Transverse colon (tissue), 3 donors: Measurements from ENCODE around the gene RORC.

Experiments
- CTCF ChIP-seq, 5 experiments: fragments of 200-600 bp in 3 of 5; fragments of 450-650 bp in 2 of 5; sonication (generic) in 3 of 5; IDR thresholded peaks; 1 replicate in 2 of 5; 2 replicates in 3 of 5; pipeline ENCODE4 v1.5.1; 2016 to 2017; ENCODE audit warnings: antibody characterized with exemption in 5 of 5, inconsistent platforms in 3 of 5, mild to moderate bottlenecking in 2 of 5, moderate library complexity in 1 of 5
- POLR2A ChIP-seq: fragments of 450-650 bp; IDR thresholded peaks from one replicate; pipeline ENCODE4 v1.6.1; 2016; ENCODE audit warnings: antibody characterized with exemption, mild to moderate bottlenecking, moderate library complexity

DNA sequence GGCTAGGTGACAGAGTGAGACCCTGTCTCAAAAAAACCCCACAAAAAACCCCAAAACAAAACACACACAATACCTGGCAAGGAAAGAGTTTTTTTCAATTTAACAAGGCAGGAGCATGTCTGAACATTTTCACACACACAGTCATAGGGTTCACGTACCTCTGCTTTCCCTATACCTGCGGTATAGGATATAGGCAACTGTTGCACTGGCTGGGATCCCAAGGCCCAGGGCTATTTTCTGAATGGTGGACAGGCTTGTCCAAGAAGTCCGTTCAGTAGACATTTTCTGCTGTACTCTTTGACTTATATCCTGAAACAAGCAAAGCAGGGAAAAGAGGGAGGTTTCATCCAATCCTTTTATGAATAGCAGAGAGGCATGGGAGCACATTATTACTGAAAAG lies 48.9 kb downstream of the RORC start:
- TF ChIP-seq CTCF (IDR thresholded peaks at IDR 0.05) (no peak), POLR2A (no peak)
